ENCODE measurements around the gene TRANK1.

- TF ChIP-seq CTCF (conservative IDR thresholded peaks at IDR 0.05; ENCODE audit: low read depth, low read length): no peak
- no peak for TF ChIP-seq POLR2A (IDR thresholded peaks at IDR 0.05; ENCODE audit: low read depth, low read length)
- TF ChIP-seq BHLHE40 (IDR thresholded peaks at IDR 0.05; ENCODE audit: low read depth, low read length): no peak
- no peak for TF ChIP-seq SMC3 (IDR thresholded peaks at IDR 0.05; ENCODE audit: low read depth, low read length)
- TF ChIP-seq RCOR1 (IDR thresholded peaks at IDR 0.05; ENCODE audit: insufficient replicate concordance, low read length): no peak
- no peak for TF ChIP-seq MXI1 (IDR thresholded peaks at IDR 0.05; ENCODE audit: borderline replicate concordance, low read depth, low read length)
- no peak for TF ChIP-seq RFX5 (IDR thresholded peaks at IDR 0.05; ENCODE audit: low read depth, low read length)
- TF ChIP-seq CEBPB (IDR thresholded peaks at IDR 0.05; ENCODE audit: low read depth, low read length): no peak
- TF ChIP-seq MAZ (IDR thresholded peaks at IDR 0.05; ENCODE audit: borderline replicate concordance, low read depth, low read length): no peak
- TF ChIP-seq FOS (IDR thresholded peaks at IDR 0.05; ENCODE audit: low read depth, low read length): no peak
These were observed 20.0 kb upstream of the TRANK1 start for GRCh38 chr3:36964817-36965216.

Measured in IMR-90 (cell line).